BLaER1 (cell line): ENCODE data around the gene EOGT.

Experiments used
- H3K27ac ChIP-seq: shearing (Covaris generic); formaldehyde crosslinking; 2 replicates; pipeline ENCODE4 v1.8.1; 2022
- H3K27me3 ChIP-seq: shearing (Covaris generic); formaldehyde crosslinking; 2 replicates; pipeline ENCODE4 v1.8.1; 2022
- H3K36me3 ChIP-seq: shearing (Covaris generic); formaldehyde crosslinking; 2 replicates; pipeline ENCODE4 v1.8.1; 2022
- H3K4me1 ChIP-seq: shearing (Covaris generic); formaldehyde crosslinking; 2 replicates; pipeline ENCODE4 v1.8.1; 2022
- H3K4me2 ChIP-seq: shearing (Covaris generic); formaldehyde crosslinking; 2 replicates; pipeline ENCODE4 v1.8.1; 2022
- H3K4me3 ChIP-seq: shearing (Covaris generic); formaldehyde crosslinking; 2 replicates; pipeline ENCODE4 v1.8.1; 2022
- H3K9ac ChIP-seq: shearing (Covaris generic); formaldehyde crosslinking; 2 replicates; pipeline ENCODE4 v1.8.1; 2022
- H3K9me3 ChIP-seq: shearing (Covaris generic); formaldehyde crosslinking; 2 replicates; pipeline ENCODE4 v1.8.1; 2022
- H4K20me1 ChIP-seq: shearing (Covaris generic); formaldehyde crosslinking; 2 replicates; pipeline ENCODE4 v1.8.1; 2022
- Cebpa-rat ChIP-seq: shearing (Covaris generic); IDR thresholded peaks from 2 replicates; pipeline ENCODE4 v1.8.1; 2022

EOGT gene

DNA sequence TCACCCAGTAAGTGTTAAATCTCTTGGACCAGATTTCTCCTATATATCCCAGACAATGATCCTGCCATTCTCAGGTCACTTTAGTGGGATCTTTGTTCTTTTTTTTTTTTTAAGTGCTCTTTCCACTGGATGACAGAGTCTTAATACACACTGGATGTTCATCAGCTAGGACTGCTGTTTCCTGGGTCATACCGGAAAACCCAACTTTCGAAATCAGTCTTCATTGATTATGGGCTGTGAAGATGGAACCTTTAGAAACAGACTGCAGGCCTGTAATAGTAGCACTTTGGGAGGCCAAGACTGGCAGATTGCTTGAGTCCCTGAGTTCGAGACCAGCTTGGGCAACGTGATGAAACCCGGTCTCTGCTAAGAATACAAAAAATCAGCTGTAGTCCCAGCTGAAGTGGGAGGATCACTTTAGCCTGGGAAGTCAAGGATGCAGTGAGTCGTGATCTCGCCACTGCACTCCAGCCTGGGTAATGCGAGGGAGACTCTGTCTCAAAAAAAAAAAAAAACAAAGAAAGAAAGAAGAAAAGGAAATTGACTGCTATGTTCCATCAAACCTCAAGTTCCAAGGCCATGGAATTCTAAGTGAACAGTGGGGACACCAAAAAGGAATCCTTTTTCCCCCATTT lies 2.3 kb downstream of the EOGT start:
- H3K9ac ChIP-seq = no peak overlapping the region
- no peak overlapping the region for H3K27ac ChIP-seq
- H3K27me3 ChIP-seq = no peaks in the 10 kb centered on the region
- peaks cover 26% of the 10 kb centered on the region for H3K4me1 ChIP-seq
- no peak for TF ChIP-seq Cebpa-rat
- no peak overlapping the region for H3K4me3 ChIP-seq
- peaks cover 37% of the 10 kb centered on the region for H3K36me3 ChIP-seq
- no peak overlapping the region for H3K4me2 ChIP-seq
- no peaks in the 10 kb centered on the region for H4K20me1 ChIP-seq
- no peaks in the 10 kb centered on the region for H3K9me3 ChIP-seq

DNA sequence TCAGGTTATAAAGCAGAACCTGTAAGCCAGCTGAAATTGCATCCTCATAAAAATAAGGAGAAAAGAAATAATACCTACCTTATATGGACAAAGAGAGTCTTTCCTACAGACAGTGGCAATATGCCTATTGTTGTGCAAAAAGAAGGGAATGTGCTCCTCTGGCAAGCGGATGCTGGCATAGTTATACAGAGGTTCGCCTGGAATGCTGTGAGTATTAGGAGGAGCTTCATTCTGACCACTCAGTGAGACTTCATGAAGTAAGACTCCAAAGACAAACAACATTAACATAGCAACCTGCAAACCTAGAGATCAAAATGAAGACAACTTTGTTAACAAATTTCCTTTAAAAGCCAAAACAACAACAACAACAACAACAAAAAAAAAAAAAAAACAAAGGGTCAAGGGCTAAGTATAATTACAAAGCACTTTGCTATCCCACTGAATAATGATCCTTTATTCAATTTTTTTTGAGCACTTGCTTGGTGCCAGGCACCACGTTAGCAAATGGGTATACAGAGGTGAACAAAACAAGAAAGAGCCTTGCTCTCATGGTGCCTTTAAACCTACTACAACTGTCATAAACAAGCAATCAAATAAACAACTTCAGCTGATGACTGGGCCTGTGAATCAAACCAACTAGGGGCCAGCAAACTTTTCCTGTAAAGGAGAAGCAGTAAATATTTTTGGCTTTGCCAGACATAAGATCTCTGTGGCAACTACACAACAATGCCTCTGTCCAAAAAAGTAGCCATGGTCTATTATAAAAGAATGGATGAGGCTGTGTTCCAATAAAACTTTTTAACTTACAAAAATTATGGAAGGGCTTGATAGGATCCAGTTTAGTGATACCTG lies 3.7 kb downstream of the EOGT start:
- no peak overlapping the region for H3K9ac ChIP-seq
- no peak overlapping the region for H3K4me3 ChIP-seq
- H3K27me3 ChIP-seq = no peaks in the 10 kb centered on the region
- no peaks in the 10 kb centered on the region for H3K9me3 ChIP-seq
- H3K27ac ChIP-seq = no peak overlapping the region
- peaks cover 19% of the 10 kb centered on the region for H3K4me1 ChIP-seq
- no peaks in the 10 kb centered on the region for H4K20me1 ChIP-seq
- H3K4me2 ChIP-seq = no peak overlapping the region
- peaks cover 51% of the 10 kb centered on the region for H3K36me3 ChIP-seq
- TF ChIP-seq Cebpa-rat = no peak

DNA sequence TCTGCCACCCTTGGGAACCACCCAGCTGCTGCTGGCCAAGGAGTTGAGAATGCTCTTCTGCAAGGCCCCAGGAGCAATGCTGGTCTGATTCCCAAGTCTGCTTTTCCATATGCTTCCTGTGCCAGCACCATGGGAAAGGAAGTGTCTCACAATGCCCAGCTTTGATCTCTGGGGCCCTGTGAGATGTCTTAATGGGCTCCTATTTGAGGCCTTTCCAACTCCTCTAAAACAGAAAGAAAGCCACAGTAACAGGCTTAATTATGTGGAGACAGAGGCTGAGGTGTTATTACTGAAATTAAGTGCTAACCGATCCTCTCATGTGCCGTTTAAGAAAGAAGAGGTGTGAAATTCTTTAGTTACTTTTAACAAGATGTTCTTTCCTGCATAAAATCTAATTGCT lies 4.5 kb downstream of the EOGT start:
- Histone ChIP-seq H3K27ac (no peak overlapping the region), H3K9ac (no peak overlapping the region), H3K9me3 (no peaks in the 10 kb centered on the region), H3K4me3 (no peak overlapping the region), H3K36me3 (peaks cover 59% of the 10 kb centered on the region), H3K4me1 (peaks cover 11% of the 10 kb centered on the region), H4K20me1 (no peaks in the 10 kb centered on the region), H3K27me3 (no peaks in the 10 kb centered on the region), H3K4me2 (no peak overlapping the region)
- no peak for TF ChIP-seq Cebpa-rat

DNA sequence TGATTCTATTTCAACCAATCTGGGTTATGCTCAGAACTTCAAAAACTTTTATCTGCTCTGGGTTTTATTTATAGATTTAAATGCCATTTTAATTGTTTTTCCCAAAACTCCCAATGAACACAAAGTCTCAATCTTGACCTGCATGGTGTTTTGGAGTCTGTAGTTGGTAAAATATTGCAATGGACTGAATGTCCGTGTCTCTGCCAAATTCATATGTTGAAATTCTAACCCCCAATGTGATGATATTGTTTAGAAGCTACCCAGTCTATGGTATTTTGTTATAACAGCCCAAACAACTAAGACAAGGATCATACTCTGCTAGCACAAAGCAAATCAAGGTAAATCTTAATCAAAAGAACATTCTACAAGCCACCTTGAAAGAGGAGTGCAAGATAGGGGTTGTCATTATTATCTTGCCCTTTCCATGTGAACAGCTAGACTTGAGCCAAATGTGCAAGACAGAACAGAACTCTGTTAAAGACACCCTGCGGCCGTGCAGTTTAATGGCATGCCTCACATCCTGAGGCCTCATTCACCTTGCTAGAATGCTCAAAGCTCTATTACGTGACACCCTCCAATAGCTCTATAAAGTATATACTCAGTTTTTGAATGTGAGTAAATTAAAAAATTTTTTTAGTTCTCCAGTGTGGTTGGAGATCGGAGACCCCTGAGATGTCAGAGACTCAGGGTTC lies 7.5 kb downstream of the EOGT start:
- Histone ChIP-seq H3K36me3 (peaks cover 87% of the 10 kb centered on the region), H3K9ac (no peak overlapping the region), H3K27ac (no peak overlapping the region), H3K27me3 (no peaks in the 10 kb centered on the region), H3K9me3 (no peaks in the 10 kb centered on the region), H4K20me1 (no peaks in the 10 kb centered on the region), H3K4me3 (no peak overlapping the region), H3K4me2 (no peak overlapping the region), H3K4me1 (no peaks in the 10 kb centered on the region)
- TF ChIP-seq Cebpa-rat = no peak

DNA sequence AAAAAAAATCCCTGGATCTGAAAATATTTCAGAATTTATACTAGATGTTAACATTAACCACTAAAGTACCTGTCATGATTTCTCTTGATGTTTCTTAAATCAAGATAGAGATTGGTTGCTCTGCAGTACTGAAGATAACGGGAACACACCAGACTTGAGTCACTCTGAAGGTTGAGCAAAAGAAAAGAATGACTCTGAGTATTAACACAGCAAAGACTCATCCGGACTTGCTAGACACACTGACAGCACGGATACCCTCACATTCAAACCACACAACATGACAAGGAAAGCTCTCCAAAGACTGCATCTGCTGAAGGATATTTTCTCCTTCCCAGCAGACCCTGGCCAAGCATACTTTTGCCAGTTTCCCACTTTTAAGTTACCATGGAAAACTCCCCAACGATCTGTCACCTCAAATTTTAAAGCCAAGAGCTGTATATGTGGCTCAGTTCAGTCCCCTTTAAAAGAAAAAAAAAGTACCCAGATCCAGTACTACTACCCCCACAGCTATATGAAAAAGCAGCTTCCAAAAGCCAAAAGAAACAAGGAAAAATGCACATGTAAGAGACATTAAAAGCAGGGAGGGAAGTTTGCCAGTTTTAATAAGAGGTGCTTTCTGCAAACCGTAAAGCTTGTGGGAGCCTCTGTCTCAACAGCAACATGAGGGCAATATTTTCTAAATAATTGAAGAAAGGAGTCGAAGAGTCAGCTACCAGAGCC lies 8.3 kb downstream of the EOGT start:
- H3K36me3 ChIP-seq = peaks cover 87% of the 10 kb centered on the region
- no peak overlapping the region for H3K27ac ChIP-seq
- H3K4me3 ChIP-seq = no peak overlapping the region
- no peaks in the 10 kb centered on the region for H3K4me1 ChIP-seq
- TF ChIP-seq Cebpa-rat = no peak
- H3K4me2 ChIP-seq = no peak overlapping the region
- no peaks in the 10 kb centered on the region for H3K27me3 ChIP-seq
- H3K9ac ChIP-seq = no peak overlapping the region
- H4K20me1 ChIP-seq = no peaks in the 10 kb centered on the region
- H3K9me3 ChIP-seq = no peaks in the 10 kb centered on the region

- H3K9ac ChIP-seq = no peak overlapping the region
- H3K27ac ChIP-seq = no peak overlapping the region
- no peaks in the 10 kb centered on the region for H3K27me3 ChIP-seq
- no peaks in the 10 kb centered on the region for H3K4me1 ChIP-seq
- no peaks in the 10 kb centered on the region for H3K9me3 ChIP-seq
- H3K4me2 ChIP-seq = no peak overlapping the region
- no peak for TF ChIP-seq Cebpa-rat
- peaks cover 93% of the 10 kb centered on the region for H3K36me3 ChIP-seq
- H4K20me1 ChIP-seq = no peaks in the 10 kb centered on the region
- H3K4me3 ChIP-seq = no peak overlapping the region
Measured at GRCh38 chr3:69004138-69004537, 9.3 kb downstream of the EOGT start.

- Histone ChIP-seq H3K4me2 (no peak overlapping the region), H4K20me1 (no peaks in the 10 kb centered on the region), H3K4me3 (no peak overlapping the region), H3K36me3 (peaks cover 93% of the 10 kb centered on the region), H3K9me3 (no peaks in the 10 kb centered on the region), H3K27ac (no peak overlapping the region), H3K27me3 (no peaks in the 10 kb centered on the region), H3K9ac (no peak overlapping the region), H3K4me1 (no peaks in the 10 kb centered on the region)
- TF ChIP-seq Cebpa-rat = no peak
Measured at GRCh38 chr3:68999605-69000004, 13.9 kb downstream of the EOGT start.

GRCh38 chr3:68999158-68999557 lies 14.3 kb downstream of the EOGT start:
- H3K36me3 ChIP-seq = peaks cover 93% of the 10 kb centered on the region
- H3K4me1 ChIP-seq = no peaks in the 10 kb centered on the region
- no peaks in the 10 kb centered on the region for H3K27me3 ChIP-seq
- H3K9me3 ChIP-seq = no peaks in the 10 kb centered on the region
- H3K27ac ChIP-seq = no peak overlapping the region
- H3K4me2 ChIP-seq = no peak overlapping the region
- TF ChIP-seq Cebpa-rat = no peak
- H4K20me1 ChIP-seq = no peaks in the 10 kb centered on the region
- no peak overlapping the region for H3K4me3 ChIP-seq
- no peak overlapping the region for H3K9ac ChIP-seq

GRCh38 chr3:68997887-68998286 lies 15.6 kb downstream of the EOGT start:
- Histone ChIP-seq H3K9ac (no peak overlapping the region), H3K27ac (no peak overlapping the region), H3K27me3 (no peaks in the 10 kb centered on the region), H4K20me1 (no peaks in the 10 kb centered on the region), H3K4me3 (no peak overlapping the region), H3K4me1 (no peaks in the 10 kb centered on the region), H3K4me2 (no peak overlapping the region), H3K9me3 (peaks cover 10% of the 10 kb centered on the region), H3K36me3 (peaks cover 93% of the 10 kb centered on the region)
- no peak for TF ChIP-seq Cebpa-rat
